PFSK-1 (cell line): ENCODE measurements around the gene TMUB1.

Source experiments
- FOXP2 ChIP-seq: optimal IDR thresholded peaks from 2 replicates; pipeline ENCODE3; 2011; ENCODE audit warnings: borderline replicate concordance, control low read depth, inconsistent platforms; ENCODE audit not compliant: insufficient read depth; ENCODE audit errors: extremely low read length, extremely low read depth
- POLR2AphosphoS5 ChIP-seq: IDR thresholded peaks from 2 replicates; pipeline ENCODE4 v1.6.1; 2012; ENCODE audit warnings: low read depth, mild to moderate bottlenecking, control low read depth, low read length, moderate library complexity
- SIN3A ChIP-seq: IDR thresholded peaks from 2 replicates; pipeline ENCODE4 v1.6.1; 2012; ENCODE audit warnings: mild to moderate bottlenecking, low read length, moderate library complexity, borderline replicate concordance; ENCODE audit not compliant: insufficient read depth
- TAF1 ChIP-seq: IDR thresholded peaks from 2 replicates; pipeline ENCODE4 v1.6.1; 2012; ENCODE audit warnings: low read length, control low read depth, borderline replicate concordance; ENCODE audit not compliant: insufficient read depth
- TF ChIP-seq, protein P1 (sequence below), 2 experiments: IDR thresholded peaks; 2 replicates each; pipeline versions ENCODE4 v1.6.1 to v1.8.0; 2011 to 2012; ENCODE audit warnings: low read depth in 2 of 2, low read length in 2 of 2, control low read depth in 1 of 2, inconsistent platforms in 1 of 2, mild to moderate bottlenecking in 1 of 2, moderate library complexity in 1 of 2; ENCODE audit not compliant: insufficient read depth in 1 of 2

TMUB1 gene

DNA sequence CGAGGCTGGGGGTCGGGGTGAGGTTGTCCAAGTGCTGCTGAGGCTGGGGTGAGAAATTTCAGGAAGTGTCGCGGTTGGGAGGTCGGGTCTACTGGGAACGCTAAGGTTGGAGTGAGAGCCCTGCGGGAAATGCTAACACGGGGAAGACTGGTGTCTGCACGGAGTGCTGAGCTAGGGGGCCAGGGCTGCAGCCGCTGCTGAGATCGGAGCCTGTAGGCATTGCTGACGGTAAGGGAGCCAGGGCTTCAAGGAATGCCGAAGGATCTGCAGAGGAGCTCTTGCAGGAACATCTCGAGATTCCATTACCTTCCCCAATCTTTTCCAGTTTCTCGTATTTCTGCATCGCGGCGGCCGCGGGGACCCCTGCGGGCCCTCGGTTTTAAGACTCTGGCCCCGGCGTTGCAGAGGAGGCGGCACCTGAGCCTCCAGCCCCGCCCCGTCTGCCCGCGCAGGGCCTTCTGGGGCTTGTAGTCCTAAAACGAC lies 25.7 kb downstream of the TMUB1 start, which contains the start of gene CDK5:
TSS of gene CDK5 (minus strand) at position 392 of the 483 bp plus-strand sequence. CDS start at position 343, 49 bp downstream.
- no peak for TF ChIP-seq SIN3A
- no peak for TF ChIP-seq TAF1
- TF ChIP-seq, protein P1, sequence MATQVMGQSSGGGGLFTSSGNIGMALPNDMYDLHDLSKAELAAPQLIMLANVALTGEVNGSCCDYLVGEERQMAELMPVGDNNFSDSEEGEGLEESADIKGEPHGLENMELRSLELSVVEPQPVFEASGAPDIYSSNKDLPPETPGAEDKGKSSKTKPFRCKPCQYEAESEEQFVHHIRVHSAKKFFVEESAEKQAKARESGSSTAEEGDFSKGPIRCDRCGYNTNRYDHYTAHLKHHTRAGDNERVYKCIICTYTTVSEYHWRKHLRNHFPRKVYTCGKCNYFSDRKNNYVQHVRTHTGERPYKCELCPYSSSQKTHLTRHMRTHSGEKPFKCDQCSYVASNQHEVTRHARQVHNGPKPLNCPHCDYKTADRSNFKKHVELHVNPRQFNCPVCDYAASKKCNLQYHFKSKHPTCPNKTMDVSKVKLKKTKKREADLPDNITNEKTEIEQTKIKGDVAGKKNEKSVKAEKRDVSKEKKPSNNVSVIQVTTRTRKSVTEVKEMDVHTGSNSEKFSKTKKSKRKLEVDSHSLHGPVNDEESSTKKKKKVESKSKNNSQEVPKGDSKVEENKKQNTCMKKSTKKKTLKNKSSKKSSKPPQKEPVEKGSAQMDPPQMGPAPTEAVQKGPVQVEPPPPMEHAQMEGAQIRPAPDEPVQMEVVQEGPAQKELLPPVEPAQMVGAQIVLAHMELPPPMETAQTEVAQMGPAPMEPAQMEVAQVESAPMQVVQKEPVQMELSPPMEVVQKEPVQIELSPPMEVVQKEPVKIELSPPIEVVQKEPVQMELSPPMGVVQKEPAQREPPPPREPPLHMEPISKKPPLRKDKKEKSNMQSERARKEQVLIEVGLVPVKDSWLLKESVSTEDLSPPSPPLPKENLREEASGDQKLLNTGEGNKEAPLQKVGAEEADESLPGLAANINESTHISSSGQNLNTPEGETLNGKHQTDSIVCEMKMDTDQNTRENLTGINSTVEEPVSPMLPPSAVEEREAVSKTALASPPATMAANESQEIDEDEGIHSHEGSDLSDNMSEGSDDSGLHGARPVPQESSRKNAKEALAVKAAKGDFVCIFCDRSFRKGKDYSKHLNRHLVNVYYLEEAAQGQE (IDR thresholded peaks at IDR 0.05; ENCODE audit: insufficient read depth in 1 of 2, low read depth in 2 of 2, low read length in 2 of 2), result no peak
- no peak for TF ChIP-seq FOXP2
- no peak for TF ChIP-seq POLR2AphosphoS5

DNA sequence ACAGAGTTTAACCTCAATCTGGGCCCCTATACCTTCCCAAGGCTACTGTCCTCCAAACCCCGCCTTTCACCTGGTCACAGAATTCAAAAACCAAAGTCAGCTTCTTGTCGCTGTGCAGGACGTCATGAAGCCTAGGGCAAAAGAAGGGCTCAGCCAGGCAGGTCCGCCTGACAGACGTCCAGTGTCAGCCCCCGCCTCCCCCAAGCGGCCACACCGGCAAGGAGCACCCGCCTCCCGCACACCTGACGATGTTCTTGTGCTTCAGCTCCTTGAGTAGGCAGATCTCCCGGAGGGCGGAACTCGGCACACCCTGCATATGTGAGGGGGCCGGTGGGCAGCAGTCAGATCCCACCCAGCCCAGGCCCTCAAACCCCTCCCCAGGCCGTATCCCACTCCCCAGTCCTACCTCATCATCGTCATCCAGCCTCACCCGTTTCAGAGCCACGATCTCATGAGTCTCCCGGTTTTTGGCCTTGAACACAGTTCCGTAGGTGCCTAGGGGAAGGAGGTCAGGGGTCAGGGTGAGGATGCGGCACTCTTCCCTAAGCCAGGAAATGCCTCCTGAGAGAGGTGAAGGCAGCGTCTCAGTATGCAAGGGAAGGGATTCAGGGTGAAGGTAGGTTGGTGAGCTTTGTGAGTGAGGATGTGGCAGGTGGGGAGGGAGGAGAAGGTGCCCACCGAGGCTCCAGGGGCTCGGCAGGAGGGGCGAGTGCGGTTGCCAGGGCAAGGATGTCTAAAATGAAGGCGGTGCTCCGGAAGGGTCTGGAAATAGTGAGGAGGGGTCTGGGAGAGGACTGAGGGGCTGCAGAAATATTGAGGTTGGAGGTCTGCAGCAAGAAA lies 26.4 kb downstream of the TMUB1 start:
- TF ChIP-seq, protein P1 (IDR thresholded peaks at IDR 0.05; ENCODE audit: insufficient read depth in 1 of 2, low read depth in 2 of 2, low read length in 2 of 2), result no peak
- TF ChIP-seq POLR2AphosphoS5 (no peak), TAF1 (no peak), SIN3A (no peak), FOXP2 (no peak)

GRCh38 chr7:151056283-151056665 lies 27.0 kb downstream of the TMUB1 start:
- TF ChIP-seq FOXP2 (no peak), SIN3A (no peak), POLR2AphosphoS5 (no peak)
- TF ChIP-seq, protein P1 (IDR thresholded peaks at IDR 0.05; ENCODE audit: insufficient read depth in 1 of 2, low read depth in 2 of 2, low read length in 2 of 2), result no peak

DNA sequence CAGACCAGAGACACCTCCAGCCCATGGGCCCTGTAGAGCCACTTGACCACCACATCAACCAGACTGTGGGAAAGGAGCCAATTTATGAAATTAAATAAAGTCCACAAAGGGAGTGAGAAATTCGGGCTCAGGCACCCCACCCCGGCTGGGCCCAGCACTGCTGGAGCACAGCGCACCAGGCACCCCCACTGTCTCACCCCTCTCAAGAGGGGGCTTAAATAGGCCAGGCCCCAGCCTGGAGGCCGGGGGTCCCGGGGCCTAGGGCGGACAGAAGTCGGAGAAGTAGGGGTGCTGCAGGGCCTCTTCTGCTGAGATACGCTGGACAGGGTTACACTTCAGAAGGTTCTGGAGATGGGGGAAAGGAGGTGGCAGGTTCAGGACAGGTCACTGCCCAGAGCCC lies 29.5 kb downstream of the TMUB1 start:
- TF ChIP-seq POLR2AphosphoS5 (no peak), TAF1 (no peak), SIN3A (no peak), FOXP2 (no peak)
- TF ChIP-seq, protein P1 (IDR thresholded peaks at IDR 0.05; ENCODE audit: insufficient read depth in 1 of 2, low read depth in 2 of 2, low read length in 2 of 2), result no peak
